HFFc6 (cell line): ENCODE measurements around the gene MYO18A. TPM values are rescaled to one million over a fixed set of nuclear protein-coding genes. Genes with fewer than 3 reads are reported as not detected.

ENCODE experiments used
- DNase-seq: peaks from one replicate; pipeline ENCODE4 v3.0.0-alpha.2; 2018
- H3K27ac Mint-ChIP-seq: 2 replicates; pipeline ENCODE4 v1.8.0; 2020; ENCODE audit warnings: mild to moderate bottlenecking, mixed read lengths
- H3K27me3 Mint-ChIP-seq: 2 replicates; pipeline ENCODE4 v1.8.0; 2021; ENCODE audit warnings: mild to moderate bottlenecking, moderate library complexity, mixed read lengths; ENCODE audit not compliant: insufficient read depth
- H3K36me3 Mint-ChIP-seq: 2 replicates; pipeline ENCODE4 v1.8.0; 2021; ENCODE audit warnings: low read depth, mixed read lengths
- H3K4me1 Mint-ChIP-seq: 2 replicates; pipeline ENCODE4 v1.8.0; 2020; ENCODE audit warnings: low read depth, mixed read lengths
- H3K4me3 Mint-ChIP-seq: 2 replicates; pipeline ENCODE4 v1.8.0; 2020; ENCODE audit warnings: mild to moderate bottlenecking, moderate library complexity, mixed read lengths
- H3K9me3 Mint-ChIP-seq: 2 replicates; pipeline ENCODE4 v1.8.0; 2020; ENCODE audit warnings: mild to moderate bottlenecking, mixed read lengths
- total RNA-seq, 6 experiments: library from RNA; stranded (reverse); fragmentation: NEBNext Ultra II Directional; extraction: Animal tissue kit (Norgen Biotek cat#: 25700); gene quantifications; 2 replicates in 1 of 6; 3 replicates in 5 of 6; pipeline ENCODE4 v1.2.3, GENCODE V29; 2021
- TF ChIP-seq, protein P1 (sequence below): fragments of 200-600 bp; sonication (generic); IDR thresholded peaks from 2 replicates; pipeline ENCODE4 v1.5.0; 2021; ENCODE audit warnings: antibody characterized with exemption, mild to moderate bottlenecking

The MYO18A gene
- total RNA-seq, 6 experiments from 2014 or later: 39.2 to 57.7 (median 42.9) TPM

DNA sequence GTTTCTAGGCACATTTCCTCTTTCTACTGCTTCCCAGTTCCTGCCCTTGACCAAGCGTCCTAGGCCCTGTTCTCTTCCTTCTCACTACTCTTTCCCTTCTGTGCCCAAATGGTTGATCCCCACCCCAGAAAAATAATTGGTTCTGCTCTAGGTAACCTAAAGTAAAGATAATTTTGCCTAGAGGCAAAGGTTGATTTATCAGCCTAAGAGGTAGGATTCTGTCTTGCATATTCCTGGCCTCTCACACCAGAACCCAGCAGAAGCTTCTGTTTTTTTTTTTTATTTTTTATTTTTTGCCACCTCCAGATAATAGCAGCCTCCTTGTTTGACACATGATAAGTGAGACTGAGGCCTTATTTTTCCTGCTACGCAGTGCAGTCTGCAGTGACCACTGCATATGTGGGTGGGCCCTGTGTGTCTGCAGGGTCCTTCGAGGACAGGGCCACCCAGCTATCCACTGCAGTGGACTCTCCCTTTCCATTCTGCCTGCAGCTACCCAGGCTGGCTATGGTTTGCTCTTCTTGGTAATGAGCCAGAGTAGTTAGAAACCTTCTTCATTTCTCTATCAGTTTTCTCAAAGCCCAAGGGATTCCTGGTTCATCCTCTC, 136.6 kb downstream of the MYO18A start:
- H3K4me3 Mint-ChIP-seq: no peak overlapping the region
- H3K36me3 Mint-ChIP-seq: no peaks in the 10 kb centered on the region
- DNase-seq: no peak
- no peak overlapping the region for H3K27ac Mint-ChIP-seq
- peaks cover 19% of the 10 kb centered on the region for H3K4me1 Mint-ChIP-seq
- H3K9me3 Mint-ChIP-seq: no peaks in the 10 kb centered on the region
- TF ChIP-seq, protein P1, sequence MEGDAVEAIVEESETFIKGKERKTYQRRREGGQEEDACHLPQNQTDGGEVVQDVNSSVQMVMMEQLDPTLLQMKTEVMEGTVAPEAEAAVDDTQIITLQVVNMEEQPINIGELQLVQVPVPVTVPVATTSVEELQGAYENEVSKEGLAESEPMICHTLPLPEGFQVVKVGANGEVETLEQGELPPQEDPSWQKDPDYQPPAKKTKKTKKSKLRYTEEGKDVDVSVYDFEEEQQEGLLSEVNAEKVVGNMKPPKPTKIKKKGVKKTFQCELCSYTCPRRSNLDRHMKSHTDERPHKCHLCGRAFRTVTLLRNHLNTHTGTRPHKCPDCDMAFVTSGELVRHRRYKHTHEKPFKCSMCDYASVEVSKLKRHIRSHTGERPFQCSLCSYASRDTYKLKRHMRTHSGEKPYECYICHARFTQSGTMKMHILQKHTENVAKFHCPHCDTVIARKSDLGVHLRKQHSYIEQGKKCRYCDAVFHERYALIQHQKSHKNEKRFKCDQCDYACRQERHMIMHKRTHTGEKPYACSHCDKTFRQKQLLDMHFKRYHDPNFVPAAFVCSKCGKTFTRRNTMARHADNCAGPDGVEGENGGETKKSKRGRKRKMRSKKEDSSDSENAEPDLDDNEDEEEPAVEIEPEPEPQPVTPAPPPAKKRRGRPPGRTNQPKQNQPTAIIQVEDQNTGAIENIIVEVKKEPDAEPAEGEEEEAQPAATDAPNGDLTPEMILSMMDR: no peak
- H3K27me3 Mint-ChIP-seq: peaks cover 36% of the 10 kb centered on the region

DNA sequence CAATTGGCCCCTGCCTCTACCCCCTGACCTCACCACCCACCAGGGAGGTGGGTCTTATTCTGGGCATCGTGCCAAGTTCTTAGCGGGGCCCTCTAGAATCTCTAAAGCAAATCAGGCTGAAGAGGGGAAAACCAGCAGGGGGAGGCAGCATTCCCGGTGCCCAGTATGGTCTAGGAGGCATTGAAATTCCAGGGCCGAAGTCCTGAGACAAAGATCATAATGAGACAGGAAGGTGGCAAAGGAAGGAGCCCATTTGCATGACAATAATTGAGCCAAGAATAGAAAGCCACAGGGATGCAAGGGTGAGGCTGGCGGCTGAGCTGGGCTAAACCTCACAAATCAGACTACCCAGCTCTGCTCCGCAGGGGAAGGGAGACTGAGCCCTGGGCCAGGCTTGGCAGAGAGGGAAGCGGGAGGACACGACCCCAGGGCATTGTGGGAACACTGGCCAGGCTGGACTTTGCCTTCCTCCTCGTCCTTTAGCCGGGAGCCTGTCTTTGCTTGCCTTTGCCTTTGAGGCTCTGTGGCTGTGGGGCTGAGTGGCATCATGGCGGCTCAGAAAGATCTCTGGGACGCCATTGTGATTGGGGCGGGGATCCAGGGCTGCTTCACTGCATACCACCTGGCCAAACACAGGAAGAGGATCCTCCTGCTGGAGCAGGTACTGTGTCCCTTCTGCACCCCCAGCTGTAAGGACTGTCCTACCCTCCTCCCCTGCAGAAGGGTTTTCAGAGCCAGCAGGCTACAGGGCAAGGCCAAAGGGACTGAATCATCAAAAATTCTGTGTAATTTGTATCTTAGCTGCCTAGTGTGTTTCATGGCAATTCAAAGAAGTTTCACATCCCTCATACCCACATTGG, 137.3 kb downstream of the MYO18A start, which contains the start of gene PIPOX:
PIPOX (plus strand) TSS at position 463 of the 860 bp plus-strand sequence; CDS start at position 548, 85 bp downstream.
- no peaks in the 10 kb centered on the region for H3K9me3 Mint-ChIP-seq
- H3K4me3 Mint-ChIP-seq: no peak within 1 kb of the TSS; the same call in 1 of the 2 replicates
- peaks cover 32% of the 10 kb centered on the region for H3K27me3 Mint-ChIP-seq
- H3K4me1 Mint-ChIP-seq: peaks cover 13% of the 10 kb centered on the region; the same call in 1 of the 2 replicates
- no peak for DNase-seq
- H3K27ac Mint-ChIP-seq: no peak within 1 kb of the TSS
- H3K36me3 Mint-ChIP-seq: no peaks in the 10 kb centered on the region
- TF ChIP-seq, protein P1: no peak

DNA sequence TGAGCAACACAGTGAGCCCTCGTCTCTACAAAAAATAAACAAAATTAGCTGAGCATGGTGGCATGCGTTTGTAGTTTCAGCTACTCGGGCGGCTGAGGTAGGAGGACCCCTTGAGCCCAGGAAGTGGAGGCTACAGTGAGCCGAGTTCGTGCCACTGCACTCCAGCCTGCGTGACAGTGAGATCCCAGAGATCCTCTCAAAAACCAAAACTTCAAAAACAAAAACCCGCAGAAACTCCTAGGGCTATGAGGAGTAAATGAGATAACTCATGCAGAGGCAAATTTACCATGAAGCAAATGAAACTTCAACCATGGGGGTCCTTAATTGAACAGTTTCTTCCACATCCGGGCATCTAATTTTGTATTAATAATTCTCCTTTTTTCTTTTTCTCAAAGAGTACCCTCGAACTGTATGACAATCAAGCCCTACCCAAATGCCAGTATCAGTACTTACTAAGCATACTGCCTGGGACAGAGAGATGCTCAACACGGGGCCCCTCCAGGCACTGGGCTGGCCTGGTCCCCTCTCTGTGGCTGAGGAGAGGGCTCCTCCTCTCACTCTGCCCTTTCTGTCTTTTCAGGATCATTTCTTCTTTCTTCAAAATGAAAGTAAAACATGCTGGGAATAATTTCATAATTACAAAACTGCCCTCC, 138.0 kb downstream of the MYO18A start:
- H3K4me3 Mint-ChIP-seq: no peak overlapping the region; the same call in 1 of the 2 replicates
- peaks cover 13% of the 10 kb centered on the region; the same call in 1 of the 2 replicates for H3K4me1 Mint-ChIP-seq
- TF ChIP-seq, protein P1: no peak
- H3K9me3 Mint-ChIP-seq: no peaks in the 10 kb centered on the region
- H3K27me3 Mint-ChIP-seq: peaks cover 26% of the 10 kb centered on the region
- DNase-seq: no peak
- no peaks in the 10 kb centered on the region for H3K36me3 Mint-ChIP-seq
- H3K27ac Mint-ChIP-seq: no peak overlapping the region

DNA sequence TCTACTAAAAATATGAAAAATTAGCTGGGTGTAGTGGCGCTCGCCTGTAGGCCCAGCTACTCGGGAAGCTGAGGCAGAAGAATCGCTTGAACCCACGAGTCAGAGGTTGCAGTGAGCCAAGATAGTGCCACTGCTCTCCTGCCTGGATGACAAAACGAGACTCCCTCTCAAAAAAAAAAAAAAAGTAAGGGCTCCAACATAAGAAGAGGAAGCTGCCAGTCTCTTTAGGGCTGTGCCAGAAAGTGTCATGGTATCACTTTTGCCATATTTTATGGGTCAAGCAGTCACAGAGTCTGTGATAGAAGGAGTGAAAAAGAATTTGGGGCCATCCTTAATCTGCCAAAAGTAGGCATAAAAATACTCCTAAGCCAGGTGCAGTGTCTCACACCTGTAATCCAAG, 138.6 kb downstream of the MYO18A start:
- H3K36me3 Mint-ChIP-seq: no peaks in the 10 kb centered on the region
- no peak overlapping the region for H3K27ac Mint-ChIP-seq
- DNase-seq: no peak
- H3K4me1 Mint-ChIP-seq: peaks cover 13% of the 10 kb centered on the region; the same call in 1 of the 2 replicates
- no peaks in the 10 kb centered on the region for H3K9me3 Mint-ChIP-seq
- no peak overlapping the region for H3K4me3 Mint-ChIP-seq
- peaks cover 21% of the 10 kb centered on the region for H3K27me3 Mint-ChIP-seq
- TF ChIP-seq, protein P1: no peak

DNA sequence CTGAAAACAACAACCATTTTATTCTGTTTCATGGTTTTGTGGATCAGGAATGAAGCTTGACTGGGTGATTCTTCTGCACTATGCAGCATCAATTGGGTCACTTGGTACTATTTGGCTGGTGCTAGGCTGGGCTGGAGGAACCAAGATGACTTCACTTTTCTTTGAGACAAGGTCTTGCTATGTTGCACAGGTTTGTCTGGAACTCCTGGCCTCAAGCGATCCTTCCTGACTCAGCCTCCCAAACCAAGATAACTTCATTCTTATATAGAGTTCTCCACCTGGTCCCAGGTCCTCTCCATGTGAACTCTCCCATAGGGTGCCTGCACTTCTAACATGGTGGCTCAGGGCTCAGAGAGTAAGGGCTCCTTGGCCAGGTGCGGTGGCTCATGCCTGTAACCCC, 139.1 kb downstream of the MYO18A start:
- H3K9me3 Mint-ChIP-seq: no peaks in the 10 kb centered on the region
- no peak overlapping the region for H3K27ac Mint-ChIP-seq
- peaks cover 17% of the 10 kb centered on the region for H3K27me3 Mint-ChIP-seq

More for the DNA sequence above, 139.1 kb downstream of the MYO18A start:
- H3K4me1 Mint-ChIP-seq: peaks cover 13% of the 10 kb centered on the region; the same call in 1 of the 2 replicates
- H3K4me3 Mint-ChIP-seq: no peak overlapping the region
- DNase-seq: no peak
- TF ChIP-seq, protein P1: no peak
- H3K36me3 Mint-ChIP-seq: no peaks in the 10 kb centered on the region
